ENCODE results near the gene STC2.

The STC2 gene

GRCh38 chr5:173314166-173314952 lies 13.9 kb downstream of the STC2 start:
- DNase-seq (ENCODE audit: low read depth), result no peak

GRCh38 chr5:173313351-173313801 lies 14.8 kb downstream of the STC2 start:
- DNase-seq (ENCODE audit: low read depth), result no peak

- no peak for DNase-seq (ENCODE audit: low read depth)
Measured at GRCh38 chr5:173312821-173313220, 15.4 kb downstream of the STC2 start.

- no peak for DNase-seq (ENCODE audit: low read depth)
Measured at GRCh38 chr5:173311818-173312585, 16.2 kb downstream of the STC2 start.

GRCh38 chr5:173310861-173311785 lies 17.1 kb downstream of the STC2 start:
- no peak for DNase-seq (ENCODE audit: low read depth)

GRCh38 chr5:173310218-173310769 lies 17.9 kb downstream of the STC2 start:
- no peak for DNase-seq (ENCODE audit: low read depth)

GRCh38 chr5:173309731-173310130 lies 18.5 kb downstream of the STC2 start:
- DNase-seq (ENCODE audit: low read depth), result no peak

GRCh38 chr5:173308226-173308625 lies 20.0 kb downstream of the STC2 start:
- no peak for DNase-seq (ENCODE audit: low read depth)

GRCh38 chr5:173307695-173308094 lies 20.5 kb downstream of the STC2 start:
- no peak for DNase-seq (ENCODE audit: low read depth)

GRCh38 chr5:173306695-173307094 lies 21.5 kb downstream of the STC2 start:
- DNase-seq (ENCODE audit: low read depth), result no peak

GRCh38 chr5:173304591-173304988 lies 23.6 kb downstream of the STC2 start:
- DNase-seq (ENCODE audit: low read depth), result no peak

GRCh38 chr5:173303878-173304590 lies 24.2 kb downstream of the STC2 start:
- no peak for DNase-seq (ENCODE audit: low read depth)

GRCh38 chr5:173302546-173303155 lies 25.6 kb downstream of the STC2 start:
- no peak for DNase-seq (ENCODE audit: low read depth)

- DNase-seq (ENCODE audit: low read depth), result no peak
Measured at GRCh38 chr5:173301695-173302545, 26.3 kb downstream of the STC2 start.

GRCh38 chr5:173300389-173301047 lies 27.7 kb downstream of the STC2 start:
- no peak for DNase-seq (ENCODE audit: low read depth)

- DNase-seq (ENCODE audit: low read depth), result no peak
Measured at GRCh38 chr5:173299820-173300219, 28.4 kb downstream of the STC2 start.

- no peak for DNase-seq (ENCODE audit: low read depth)
Measured at GRCh38 chr5:173298213-173298926, 29.8 kb downstream of the STC2 start.

- DNase-seq (ENCODE audit: low read depth), result no peak
Measured at GRCh38 chr5:173297813-173298212, 30.4 kb downstream of the STC2 start.

Data from activated T-cell treated with anti-CD3 and anti-CD28 coated beads for 48 hours (primary cell).